HG03378 (cell line): ENCODE data around the gene PDE8A.
"Not testable (repeated sequence)": the region's sequence is repeated elsewhere in the genome, so short reads cannot be mapped to it uniquely, and the experiment has no call there.

ENCODE experiments used
- ATAC-seq: cut with Tn5 transposase; IDR thresholded peaks from one replicate; pipeline ENCODE4 v1.9.1; 2021; ENCODE audit warnings: mild to moderate bottlenecking, moderate library complexity; ENCODE audit not compliant: unreplicated experiment

The PDE8A gene

DNA sequence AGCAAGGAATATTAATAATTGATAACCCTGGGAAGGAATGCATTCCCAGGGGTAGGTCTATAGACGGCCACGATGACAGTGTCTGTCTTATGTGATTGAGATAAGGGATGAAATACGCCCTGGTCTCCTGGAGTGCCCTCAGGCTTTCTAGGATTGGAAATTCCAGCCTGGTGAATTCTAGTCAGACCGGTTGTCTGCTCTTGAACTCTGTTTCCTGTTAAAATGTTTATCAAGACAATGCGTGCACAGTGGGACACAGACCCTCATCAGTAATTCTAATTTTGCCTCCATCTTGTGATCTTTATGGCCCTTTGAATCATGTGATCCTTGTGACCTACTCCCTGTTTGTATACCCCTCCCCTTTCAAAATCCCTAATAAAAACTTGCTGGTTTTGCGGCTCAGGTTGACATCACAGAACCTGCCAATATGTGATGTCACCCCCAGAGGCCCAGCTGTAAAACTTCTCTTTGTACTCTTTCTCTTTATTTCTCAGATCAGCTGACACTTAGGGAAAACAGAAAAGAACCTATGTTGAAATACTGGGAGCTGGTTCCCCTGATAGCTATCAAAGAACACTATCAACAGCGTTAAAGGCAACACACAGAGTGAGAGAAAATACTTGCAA lies 183.3 kb downstream of the PDE8A start:
- ATAC-seq = no peak

DNA sequence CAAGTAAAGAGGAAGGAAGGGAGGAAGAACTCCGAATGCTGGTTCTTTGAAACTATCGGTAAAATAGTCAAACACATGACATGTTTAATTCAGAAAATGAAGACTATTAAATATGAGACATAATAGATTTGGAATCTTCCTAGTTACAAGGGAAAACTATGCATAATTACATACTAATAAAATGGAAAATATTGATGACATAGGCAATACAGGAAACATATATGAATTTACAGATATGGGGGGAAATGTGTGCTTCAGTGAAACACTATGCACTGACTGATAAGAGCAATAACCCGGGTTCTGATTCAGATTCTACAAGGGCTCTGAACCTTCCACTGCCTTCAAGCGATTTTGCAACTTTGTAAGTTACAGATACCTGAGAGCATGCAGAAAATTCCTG lies 185.9 kb downstream of the PDE8A start:
- no peak for ATAC-seq

DNA sequence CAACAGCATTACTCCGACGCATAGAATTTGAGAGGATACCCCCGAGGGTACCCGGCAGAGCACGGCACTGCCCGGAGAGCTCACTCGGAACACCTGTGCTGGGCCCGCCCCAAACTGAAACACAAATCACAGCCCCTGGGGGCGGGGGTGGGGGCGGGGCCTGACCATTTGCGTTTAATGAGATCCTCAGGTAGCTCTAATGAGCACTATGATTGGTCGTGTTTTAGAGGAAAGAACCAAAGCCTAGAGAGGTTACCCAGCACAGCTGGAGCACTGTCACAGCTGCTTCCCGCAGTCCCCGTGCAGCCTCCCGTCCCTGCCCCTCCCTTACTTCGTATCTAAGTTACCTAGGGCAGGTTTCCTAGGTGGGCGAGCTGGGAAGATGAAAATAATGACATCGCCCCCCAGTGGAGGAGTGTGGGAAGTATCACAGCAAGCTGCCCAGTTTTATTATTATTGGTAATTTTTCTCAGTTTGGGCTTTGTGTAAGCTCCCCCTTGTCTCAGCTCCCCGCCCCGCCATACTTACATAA lies 187.1 kb downstream of the PDE8A start:
- ATAC-seq = no peak

DNA sequence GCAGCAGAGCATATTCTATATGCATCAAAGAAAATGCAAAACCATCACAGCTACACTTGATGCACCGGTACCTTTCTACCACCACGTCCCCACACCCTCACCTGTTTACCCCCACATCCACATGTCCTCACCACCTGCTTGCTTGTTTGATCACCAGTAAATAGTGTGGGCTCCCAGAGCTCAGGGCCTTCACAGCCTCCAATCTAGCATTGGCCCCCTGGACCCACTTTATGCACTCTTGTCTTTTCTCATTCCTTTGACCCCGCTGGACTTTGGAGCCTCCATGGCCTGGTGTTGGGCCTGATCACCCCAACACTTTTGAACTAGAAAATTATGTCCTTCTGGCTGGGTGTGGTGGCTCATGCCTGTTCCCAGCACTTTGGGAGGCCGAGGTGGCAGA lies 190.1 kb downstream of the PDE8A start:
- no peak for ATAC-seq

DNA sequence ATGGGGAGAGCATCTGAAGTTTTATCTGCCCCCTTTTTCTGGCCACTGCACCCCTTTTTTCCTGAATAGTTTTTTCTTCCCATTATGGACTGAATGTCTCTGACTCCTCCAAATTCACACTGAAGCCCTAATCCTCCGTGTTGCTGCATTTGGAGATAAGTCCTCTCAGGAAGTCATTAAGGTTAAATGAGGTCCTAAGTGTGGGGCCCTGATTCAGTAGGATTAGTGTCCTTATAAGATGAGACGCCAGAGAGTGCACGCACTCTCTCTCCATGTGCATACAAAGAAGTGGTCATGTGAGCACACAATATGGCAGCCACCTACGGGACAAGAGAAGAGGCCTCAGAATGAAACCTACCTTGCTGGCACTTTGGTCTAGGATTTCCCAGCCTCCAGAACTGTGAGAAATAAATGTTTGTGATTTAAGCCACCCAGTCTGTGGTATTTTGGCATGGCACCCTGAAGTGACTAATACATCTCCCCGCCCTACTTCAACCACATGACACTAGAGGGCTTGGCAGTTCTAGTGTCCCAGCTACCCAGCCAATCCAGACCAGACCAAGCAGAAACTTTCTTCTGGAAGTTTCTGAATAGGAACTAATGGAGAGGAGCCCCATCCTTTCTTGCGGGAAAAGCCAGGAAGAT lies 191.3 kb downstream of the PDE8A start:
- no peak for ATAC-seq

DNA sequence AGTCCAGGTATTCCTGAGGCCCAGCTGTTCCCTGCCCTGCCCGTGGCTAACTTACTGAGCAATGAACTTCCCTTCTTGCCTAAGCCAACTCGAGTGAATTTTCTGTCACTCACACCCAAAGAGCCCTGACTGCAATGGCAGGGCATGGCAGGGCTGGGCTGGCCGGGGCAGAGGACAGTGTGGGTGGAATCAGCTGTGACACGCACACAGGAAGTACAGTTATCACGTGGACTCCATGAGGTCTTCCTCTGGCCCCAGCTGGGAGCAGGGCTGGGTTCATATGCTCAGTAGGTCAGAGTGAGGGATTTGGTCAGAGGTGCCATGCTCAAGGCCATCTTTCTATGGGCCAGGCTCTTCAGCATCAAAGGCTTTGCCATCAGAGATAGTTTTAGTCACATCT lies 192.0 kb downstream of the PDE8A start:
- ATAC-seq = not testable (repeated sequence)

DNA sequence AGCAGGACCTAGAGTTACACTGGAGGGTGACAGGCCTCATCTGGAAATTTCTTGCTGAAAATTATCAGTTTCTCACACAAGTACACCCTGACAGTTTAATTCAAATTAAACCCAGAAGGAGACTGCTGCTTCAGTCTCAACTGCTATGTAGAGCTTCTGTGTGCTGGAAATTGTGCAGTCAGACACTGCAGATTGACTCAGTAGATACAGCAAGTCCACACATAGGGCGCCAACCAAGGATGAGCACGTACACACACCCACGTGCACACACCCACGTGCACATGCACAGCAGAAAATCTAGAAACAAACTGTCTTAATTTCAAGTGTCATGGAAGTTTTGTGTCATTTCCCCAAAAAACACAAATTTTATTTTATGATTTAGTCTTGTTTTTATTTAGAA lies 192.9 kb downstream of the PDE8A start:
- no peak for ATAC-seq

DNA sequence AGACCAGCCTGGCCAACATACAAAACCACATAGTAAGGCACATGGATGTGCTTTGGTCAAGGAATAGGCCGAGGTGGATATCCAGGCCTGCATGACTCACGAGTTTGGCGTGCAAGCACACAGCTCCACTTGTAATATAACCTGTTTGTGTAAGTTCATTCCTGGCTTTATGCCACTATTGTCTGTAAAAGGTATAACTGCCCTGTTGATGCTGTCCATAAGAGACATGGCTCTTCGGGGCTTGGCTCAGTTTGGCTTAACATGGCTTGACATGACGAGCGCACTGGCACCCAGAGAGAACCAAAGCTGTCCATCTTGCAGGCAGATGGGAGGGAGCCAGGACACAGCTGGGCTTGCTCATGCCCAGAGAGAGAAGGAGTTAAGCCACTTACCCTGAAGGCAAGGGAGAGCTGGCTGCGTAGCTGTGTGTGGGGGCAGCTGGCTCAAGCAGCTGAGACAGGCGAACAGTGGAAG lies 195.4 kb downstream of the PDE8A start:
- ATAC-seq = not testable (repeated sequence)

DNA sequence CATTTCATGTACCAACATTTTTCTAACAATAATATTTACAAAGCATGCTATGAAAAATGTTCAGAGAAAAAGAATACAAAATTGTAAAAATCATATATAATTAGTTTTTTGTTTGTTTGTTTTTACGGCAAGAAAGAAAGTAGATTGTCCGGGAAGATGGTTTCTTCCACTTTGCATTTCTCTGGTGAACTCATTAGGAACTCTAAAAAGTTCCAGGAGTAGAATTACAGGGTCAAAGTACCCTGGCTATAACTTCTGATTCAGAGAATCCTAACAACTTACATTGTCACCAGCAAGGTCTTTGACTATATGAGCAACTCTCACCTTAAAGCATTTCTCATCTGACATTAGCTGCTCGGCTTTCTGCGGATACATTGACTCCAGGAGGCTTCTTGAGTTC lies 196.7 kb downstream of the PDE8A start:
- no peak for ATAC-seq

DNA sequence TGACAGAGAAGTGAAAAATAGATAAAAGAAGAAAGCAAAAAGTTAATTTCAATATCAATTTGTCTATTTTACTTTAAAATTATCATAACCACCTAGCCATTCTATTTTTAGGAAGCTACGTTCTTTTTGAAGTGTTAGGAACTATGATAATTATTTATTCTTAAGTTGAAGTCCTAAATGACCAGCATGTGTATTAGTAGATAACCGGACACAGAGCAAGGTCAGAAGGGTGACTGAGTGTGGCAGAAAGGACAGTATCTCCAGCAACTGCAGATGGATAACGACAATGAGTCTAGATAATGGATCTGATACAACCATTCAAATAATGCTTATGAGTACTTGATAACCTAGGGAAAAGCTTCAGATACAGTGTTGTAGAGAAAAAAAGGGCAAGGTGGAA lies 198.0 kb downstream of the PDE8A start:
- no peak for ATAC-seq

DNA sequence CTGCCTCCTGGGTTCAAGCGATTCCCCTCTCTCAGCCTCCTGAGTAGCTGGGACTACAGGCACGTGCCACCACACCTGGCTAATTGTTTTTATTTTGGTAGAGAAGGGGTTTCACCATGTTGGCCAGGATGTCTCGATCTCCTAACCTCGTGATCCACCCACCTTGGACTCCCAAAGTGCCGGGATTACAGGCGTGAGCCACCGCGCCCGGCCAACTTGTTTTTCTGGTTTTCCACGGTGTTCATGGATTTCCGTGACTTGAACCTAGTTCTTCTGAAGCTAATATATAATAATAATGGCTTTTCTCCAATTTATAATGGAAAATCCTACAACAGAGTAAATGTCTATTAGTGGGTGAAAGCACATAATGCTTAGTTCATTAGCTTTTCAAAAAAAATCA lies 203.7 kb downstream of the PDE8A start:
- ATAC-seq = not testable (repeated sequence)

DNA sequence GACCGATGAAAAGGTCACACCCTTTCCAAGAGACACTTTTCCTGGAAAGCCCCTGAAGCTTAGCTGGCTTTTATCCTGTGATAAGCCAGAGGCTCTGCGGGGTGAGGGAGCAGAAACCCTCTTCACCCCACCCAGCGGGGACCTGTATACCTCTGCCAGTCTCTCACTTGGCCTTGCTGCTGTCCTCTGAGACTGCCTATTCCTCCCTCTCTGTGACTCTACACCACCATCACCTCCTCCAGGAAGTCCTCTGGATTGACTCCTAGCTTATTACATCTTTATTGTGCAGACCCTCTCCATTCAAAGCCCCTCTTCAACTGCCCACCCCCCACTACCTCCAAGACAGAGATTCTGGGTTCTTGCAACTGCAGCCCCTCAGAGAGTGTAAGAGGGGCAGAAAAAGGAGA lies 206.5 kb downstream of the PDE8A start:
- not testable (repeated sequence) for ATAC-seq
